ENCODE data around the gene MRPL37.
"Not testable (repeated sequence)": the region's sequence is repeated elsewhere in the genome, so short reads cannot be mapped to it uniquely, and the experiment has no call there.

The MRPL37 gene

GRCh38 chr1:54220004-54220811 is 20.2 kb downstream of the MRPL37 start:
- DNase-seq, result no peak

GRCh38 chr1:54221113-54221834 is 21.3 kb downstream of the MRPL37 start:
- no peak for DNase-seq

DNA sequence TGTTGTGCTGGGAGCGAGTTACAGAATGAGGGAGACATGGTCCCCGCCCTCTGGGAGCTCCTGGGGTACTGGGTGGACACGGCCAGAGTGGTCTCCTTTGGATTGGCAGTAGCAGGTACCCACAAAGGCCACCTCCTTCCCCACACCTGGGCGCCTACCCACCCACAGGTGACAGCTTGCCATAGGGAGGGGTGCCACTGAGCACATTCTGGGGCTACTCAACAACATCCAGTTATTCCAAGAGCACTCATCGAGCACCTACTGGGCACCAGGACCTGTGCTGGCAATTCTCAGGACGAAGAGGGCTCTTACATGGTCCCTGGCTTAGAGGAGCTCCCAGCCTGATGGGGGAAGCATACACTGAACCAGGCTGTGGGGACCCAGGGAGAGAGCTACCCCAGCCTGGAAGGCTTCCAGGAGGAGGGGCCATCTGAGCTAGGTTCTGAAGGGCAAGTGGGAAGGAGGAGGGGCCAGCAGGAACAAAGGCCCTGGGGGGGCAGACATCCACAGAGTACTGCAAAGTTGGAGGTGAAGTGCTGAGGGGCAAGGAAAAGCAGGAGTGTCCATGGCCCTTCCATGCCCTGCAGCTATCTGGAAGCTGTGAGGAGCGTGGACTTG is 22.0 kb downstream of the MRPL37 start:
- no peak for DNase-seq

DNA sequence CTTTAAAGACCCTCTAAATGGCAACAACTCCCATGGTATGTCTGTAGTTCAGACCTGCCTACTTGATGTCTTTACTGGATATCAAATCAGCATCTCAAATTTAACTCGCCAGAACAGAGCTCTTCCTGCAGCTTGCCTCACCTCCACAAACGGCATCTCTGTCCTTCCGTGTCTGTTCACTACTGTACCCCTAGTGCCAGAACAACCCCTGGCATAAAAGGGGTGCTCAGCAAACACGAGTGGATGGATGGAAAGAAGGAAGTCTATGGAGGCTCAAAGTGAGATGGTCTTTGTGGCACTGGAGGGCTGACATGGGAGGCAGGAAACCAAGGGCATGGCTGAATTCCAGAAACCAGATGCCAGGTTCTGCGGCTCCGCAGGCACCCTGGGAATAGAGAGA is 22.7 kb downstream of the MRPL37 start:
- no peak for DNase-seq

DNA sequence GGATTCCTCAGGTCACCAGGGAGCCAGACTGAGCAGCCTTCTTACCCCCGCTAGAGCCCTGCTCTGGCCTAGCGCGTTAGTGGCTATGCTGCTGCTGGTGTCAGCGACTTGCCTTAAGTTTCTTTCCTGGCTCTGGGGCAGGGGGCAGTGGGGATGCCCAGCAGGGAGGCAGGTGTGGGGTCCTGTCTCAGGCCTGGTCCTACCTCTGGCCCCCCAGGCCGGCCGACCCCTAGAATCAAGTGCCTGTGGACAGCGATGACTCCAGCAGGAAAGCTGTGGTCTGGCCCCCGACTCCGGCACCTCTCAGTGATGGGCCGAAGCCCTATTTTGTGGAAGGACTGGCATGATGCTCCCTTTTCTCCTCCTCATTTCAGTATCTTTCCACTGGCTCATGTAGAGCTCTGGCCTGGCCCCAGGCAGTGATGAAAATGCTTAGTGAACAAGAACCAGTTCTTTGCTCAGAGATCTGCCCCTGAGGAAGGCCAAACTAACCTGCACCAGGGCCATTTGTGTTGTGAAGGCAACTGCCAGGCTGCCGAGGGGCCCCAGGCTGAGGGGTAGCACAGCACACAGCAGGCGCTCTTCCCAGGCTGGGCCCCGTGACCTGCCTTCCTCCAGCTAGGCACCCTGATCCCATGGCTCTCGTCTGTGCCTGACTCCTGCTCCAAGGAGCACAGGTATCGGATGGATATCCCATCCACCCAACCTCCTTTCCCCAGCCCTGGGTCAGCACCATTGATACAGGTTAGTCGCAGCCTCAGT is 23.7 kb downstream of the MRPL37 start:
- DNase-seq, result no peak

DNA sequence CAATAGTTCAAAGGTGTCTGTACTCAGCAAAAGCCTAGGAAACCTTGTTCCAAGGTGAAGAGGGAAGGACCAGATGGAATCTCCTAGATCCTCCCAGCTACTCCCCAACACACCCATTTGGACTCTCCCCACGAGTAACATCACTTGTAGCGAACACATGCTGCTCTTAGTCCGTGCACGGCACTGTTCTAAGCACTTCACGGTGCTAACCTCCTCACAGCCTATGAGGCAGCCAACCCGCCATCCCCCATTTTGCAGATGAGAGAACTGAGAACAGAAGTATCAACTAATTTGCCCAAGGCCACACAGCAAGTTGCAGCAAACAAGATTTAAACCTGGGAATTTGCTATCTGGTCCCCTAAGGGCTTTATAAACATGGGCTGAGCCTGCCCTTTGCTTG is 24.3 kb downstream of the MRPL37 start:
- DNase-seq, result no peak

DNA sequence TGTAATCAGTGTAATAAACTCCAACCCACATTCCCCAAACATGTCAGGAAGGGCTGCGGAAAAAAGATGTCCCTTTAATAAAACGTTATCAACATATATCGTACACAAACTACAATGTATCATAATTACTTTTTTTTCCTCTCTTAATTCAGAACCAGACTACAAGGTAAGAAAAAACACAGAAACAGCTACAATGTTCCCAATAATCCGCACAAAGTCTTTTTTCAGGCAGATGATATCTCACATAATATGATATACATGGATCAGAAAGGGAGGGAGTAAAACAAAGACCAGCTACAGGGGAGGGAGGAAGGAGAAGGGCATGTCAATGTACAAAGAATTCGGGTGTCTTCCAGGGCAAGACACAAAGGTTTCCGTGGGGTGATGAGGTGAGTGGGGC is 25.4 kb downstream of the MRPL37 start:
- DNase-seq, result no peak

DNA sequence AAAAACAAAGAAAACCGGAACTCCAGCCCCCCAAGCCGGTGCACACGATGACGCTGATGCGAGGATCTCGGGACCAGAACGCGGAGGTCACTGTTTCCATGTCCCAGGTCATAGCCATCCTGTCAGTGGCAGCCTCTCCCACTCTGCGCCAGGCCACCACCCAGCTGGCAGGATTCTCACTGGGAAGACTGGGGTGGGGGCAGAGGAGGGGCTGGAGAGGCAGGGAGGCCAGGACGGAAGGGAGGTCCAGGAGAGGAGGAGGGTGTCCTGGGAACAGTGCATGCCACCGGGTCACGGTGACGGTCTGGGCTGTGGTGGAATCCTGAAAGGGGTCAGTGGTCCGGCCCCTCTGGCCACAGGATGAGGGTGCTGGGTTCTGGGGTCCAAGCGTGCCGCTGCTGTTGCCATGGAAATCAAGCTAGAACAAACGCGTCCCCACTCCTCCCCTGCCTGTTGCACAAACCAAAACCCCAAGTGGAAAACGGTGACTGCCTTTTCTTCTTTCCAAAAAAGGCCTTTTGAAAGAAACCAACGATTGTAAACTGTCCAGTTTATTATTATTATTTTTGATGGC is 26.1 kb downstream of the MRPL37 start:
- no peak for DNase-seq

- peak; percentile 8 for DNase-seq
Measured at GRCh38 chr1:54227091-54227602, 27.2 kb downstream of the MRPL37 start.

DNA sequence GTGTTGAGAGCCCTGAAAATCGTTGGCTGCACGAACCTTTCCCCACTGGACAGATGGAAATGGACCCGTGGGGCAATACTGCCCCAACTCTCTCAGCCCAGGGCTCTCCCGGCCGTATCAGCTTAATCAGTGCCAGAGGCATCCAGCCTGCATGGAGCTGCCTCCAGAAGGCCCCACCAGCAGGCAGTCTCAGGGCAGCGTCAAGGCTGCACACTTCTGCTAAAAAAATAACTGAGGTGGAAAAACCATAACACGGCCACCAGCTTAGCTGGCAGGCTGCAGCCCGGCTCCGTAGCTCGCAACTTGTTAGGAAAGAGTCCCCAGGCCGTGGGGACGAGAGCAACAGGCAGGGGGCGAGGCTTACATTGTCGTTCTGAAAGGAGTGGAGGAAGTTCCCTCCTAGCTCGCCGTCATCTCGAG is 27.9 kb downstream of the MRPL37 start:
- no peak for DNase-seq

DNA sequence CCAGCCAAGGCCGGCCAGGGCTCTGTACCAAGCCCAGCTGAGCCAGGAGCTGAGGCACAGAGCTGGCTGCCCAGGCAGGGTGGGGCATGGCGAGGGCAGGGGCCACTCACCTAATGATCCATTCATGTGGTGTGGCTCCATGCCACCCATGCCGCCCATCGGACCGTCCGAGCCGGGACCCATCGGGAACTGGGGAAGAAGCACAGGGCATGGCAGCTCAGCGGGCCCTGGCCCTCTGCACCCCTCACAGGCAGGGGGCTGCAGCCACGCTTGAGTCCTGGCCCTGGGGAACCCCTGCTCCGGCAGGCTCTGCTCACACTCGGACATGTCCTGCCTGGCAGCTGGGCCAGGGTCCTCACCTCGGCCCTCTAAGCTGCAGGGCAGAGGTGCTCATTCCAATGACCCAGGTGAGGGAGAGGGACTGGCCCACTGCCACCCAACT is 28.7 kb downstream of the MRPL37 start:
- no peak for DNase-seq

DNA sequence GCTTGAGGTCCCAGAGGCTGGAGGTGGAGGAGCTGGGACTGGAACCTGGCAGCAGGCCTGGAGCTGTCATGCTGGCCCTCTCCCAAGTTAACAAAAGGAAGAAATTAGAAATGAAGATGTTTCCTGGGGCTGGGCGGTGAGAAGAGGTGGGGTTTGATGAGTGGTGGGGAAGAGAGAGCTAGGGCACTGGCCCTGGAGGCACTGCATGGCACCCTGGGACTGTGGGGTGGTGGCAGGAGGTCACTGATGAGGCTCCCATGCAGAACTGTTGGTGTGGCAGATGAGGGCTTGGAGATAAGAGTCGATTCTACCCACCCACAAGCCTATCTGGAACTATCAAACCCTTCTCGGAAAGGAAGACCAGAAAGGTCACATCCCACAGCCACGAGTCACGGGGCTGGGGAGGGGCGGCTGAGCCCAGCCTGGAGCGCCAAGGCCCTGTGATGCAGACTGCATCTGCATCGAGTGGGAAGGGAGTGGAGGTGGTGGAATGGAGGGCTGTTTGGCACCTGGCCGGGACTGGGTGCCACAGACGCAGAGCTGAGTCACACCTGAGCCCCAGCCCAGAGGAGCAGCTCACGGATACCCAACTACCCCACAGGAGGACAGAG is 29.4 kb downstream of the MRPL37 start:
- peak; percentile 83 for DNase-seq

GRCh38 chr1:54230507-54231339 is 30.8 kb downstream of the MRPL37 start:
- DNase-seq, result peak; percentile 77

- DNase-seq, result not testable (repeated sequence)
Measured at GRCh38 chr1:54233196-54233595, 33.2 kb downstream of the MRPL37 start.

DNA sequence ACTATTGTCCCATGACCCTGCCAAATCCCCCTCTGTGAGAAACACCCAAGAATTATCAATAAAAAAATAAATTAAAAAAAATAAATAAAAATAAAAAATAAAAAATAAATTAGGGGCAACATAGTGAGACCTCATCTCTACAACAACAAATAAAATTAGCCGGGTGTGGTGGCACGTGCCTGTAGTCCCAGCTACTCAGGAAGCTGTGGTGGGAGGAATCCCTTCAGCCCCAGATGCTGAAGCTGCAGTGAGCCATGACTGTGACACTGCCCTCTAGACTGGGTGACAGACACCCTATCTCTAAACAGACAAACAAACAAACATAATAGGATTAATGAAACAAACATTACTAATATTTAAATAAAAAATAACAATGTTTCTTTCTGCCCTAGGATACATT is 34.3 kb downstream of the MRPL37 start:
- DNase-seq, result no peak

DNA sequence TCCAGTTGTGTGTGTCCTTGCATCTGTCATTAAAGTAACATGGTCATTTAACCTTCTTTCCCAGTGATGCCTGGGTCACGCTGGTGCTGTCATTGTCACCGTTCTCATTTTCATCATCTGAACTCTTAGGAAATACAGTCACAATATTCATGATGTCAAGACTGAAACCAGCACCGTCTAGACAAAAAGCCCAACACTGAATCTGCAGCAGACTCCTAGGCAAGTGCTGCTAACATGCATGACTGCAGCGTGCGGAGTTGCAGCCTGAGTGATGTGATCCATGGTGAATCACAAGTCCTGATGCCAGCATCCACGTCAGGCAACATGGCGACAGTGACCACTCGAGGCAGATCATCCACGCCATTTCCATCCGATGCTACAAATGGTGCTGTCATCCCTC is 37.6 kb downstream of the MRPL37 start:
- no peak for DNase-seq

- no peak for DNase-seq
Measured at GRCh38 chr1:54238353-54239034, 38.5 kb downstream of the MRPL37 start.

GRCh38 chr1:54239035-54239383 is 39.0 kb downstream of the MRPL37 start:
- DNase-seq, result no peak

DNA sequence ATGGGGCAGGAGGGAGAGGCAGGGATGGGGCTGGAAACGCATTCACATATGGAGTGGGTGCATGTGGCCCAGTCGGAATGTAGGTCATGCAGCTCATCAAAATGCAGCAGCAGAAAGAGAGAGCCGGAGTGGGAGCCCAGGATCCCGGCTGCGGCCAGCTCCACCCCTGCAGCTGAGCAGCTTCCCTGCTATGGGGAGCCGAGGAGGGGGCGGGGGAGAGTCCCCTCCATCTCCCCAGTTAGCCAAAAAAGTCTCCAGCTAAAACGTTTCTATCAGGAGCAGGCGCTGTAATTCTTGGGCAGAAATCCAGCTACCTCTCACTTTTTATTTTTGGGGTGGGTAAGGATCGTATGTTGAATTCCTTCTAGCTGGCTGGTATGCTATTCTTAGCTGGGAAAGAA is 39.7 kb downstream of the MRPL37 start:
- DNase-seq, result no peak

DNA sequence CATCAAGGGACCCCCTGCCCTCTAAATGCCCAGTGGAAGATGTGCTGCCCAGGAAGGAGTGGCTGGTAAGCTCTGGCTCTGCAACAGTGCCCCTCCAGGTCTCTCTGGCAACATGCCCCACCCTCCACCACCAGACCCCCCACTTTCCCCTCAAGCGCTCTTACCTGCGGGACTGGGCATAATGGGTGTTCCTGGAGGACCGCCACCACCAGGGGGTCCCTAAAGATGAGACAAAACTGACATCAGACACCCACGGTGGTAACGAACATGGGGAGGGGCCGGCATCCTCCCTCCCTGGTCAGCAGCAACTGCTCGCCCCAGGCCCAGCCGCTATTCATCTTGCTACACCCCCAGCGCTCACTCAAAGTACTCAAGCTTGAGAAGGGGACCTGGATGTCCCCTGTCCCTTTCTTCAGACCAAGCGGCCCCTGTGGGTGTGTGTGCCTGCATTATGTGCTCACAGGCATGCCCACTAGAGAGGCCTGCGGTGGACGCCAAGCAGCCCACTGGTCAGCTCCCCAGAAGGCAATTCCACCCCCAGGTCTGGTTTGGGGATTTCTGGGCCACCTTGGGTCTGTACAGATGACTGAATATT is 40.9 kb downstream of the MRPL37 start:
- DNase-seq, result no peak
